ENCODE data around the gene TUBB4A. TPM values are rescaled to one million over a fixed set of nuclear protein-coding genes. Genes with fewer than 3 reads are reported as not detected.

Gene TUBB4A
- total and polyA plus RNA-seq, 10 of the 15 experiments (the other 5 are each of a cell fraction or from before 2014, with no cell fraction given), result 0.29 to 22.4 (median 3.8) TPM

- TF ChIP-seq, protein P1, sequence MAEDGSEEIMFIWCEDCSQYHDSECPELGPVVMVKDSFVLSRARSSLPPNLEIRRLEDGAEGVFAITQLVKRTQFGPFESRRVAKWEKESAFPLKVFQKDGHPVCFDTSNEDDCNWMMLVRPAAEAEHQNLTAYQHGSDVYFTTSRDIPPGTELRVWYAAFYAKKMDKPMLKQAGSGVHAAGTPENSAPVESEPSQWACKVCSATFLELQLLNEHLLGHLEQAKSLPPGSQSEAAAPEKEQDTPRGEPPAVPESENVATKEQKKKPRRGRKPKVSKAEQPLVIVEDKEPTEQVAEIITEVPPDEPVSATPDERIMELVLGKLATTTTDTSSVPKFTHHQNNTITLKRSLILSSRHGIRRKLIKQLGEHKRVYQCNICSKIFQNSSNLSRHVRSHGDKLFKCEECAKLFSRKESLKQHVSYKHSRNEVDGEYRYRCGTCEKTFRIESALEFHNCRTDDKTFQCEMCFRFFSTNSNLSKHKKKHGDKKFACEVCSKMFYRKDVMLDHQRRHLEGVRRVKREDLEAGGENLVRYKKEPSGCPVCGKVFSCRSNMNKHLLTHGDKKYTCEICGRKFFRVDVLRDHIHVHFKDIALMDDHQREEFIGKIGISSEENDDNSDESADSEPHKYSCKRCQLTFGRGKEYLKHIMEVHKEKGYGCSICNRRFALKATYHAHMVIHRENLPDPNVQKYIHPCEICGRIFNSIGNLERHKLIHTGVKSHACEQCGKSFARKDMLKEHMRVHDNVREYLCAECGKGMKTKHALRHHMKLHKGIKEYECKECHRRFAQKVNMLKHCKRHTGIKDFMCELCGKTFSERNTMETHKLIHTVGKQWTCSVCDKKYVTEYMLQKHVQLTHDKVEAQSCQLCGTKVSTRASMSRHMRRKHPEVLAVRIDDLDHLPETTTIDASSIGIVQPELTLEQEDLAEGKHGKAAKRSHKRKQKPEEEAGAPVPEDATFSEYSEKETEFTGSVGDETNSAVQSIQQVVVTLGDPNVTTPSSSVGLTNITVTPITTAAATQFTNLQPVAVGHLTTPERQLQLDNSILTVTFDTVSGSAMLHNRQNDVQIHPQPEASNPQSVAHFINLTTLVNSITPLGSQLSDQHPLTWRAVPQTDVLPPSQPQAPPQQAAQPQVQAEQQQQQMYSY (CRISPR knock-in tag; IDR thresholded peaks at IDR 0.05), result no peak
- no peak for TF ChIP-seq PAX8 (IDR thresholded peaks at IDR 0.05)
- TF ChIP-seq EZH2 (IDR thresholded peaks at IDR 0.05; ENCODE audit: borderline replicate concordance, control insufficient read depth, low read depth, low read length), result no peak
- no peak for TF ChIP-seq HDAC6 (IDR thresholded peaks at IDR 0.05; ENCODE audit: unreplicated experiment)
- TF ChIP-seq, protein P2, sequence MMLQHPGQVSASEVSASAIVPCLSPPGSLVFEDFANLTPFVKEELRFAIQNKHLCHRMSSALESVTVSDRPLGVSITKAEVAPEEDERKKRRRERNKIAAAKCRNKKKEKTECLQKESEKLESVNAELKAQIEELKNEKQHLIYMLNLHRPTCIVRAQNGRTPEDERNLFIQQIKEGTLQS (IDR thresholded peaks at IDR 0.05; ENCODE audit: borderline replicate concordance, extremely low read depth, low read depth, low read length), result no peak
- TF ChIP-seq STAT1 (conservative IDR thresholded peaks at IDR 0.05), result no peak
- TF ChIP-seq EGR1 (IDR thresholded peaks at IDR 0.05; ENCODE audit: borderline replicate concordance in 1 of 2, low read depth in 2 of 2, low read length in 2 of 2), result peak in 1 of 2 experiments; percentile 38; a peak in 1 of 3 replicates
- no peak; the same call in none of the 2 replicates for TF ChIP-seq LARP7 (IDR thresholded peaks at IDR 0.05)
- TF ChIP-seq, protein P3, sequence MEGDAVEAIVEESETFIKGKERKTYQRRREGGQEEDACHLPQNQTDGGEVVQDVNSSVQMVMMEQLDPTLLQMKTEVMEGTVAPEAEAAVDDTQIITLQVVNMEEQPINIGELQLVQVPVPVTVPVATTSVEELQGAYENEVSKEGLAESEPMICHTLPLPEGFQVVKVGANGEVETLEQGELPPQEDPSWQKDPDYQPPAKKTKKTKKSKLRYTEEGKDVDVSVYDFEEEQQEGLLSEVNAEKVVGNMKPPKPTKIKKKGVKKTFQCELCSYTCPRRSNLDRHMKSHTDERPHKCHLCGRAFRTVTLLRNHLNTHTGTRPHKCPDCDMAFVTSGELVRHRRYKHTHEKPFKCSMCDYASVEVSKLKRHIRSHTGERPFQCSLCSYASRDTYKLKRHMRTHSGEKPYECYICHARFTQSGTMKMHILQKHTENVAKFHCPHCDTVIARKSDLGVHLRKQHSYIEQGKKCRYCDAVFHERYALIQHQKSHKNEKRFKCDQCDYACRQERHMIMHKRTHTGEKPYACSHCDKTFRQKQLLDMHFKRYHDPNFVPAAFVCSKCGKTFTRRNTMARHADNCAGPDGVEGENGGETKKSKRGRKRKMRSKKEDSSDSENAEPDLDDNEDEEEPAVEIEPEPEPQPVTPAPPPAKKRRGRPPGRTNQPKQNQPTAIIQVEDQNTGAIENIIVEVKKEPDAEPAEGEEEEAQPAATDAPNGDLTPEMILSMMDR (IDR thresholded peaks at IDR 0.05 in 2 of 3, conservative IDR thresholded peaks at IDR 0.05 in 1 of 3; ENCODE audit: control insufficient read depth in 2 of 3, extremely low read depth in 1 of 3, insufficient read depth in 1 of 3, low read depth in 3 of 3, low read length in 3 of 3), result peak; percentile 51 to 64 (median 61); a peak in 4 of 6 replicates
- no peak for TF ChIP-seq ESRRA (IDR thresholded peaks at IDR 0.05; ENCODE audit: low read length)
- peak; percentile 17; the same call in 1 of the 2 replicates for TF ChIP-seq ZBTB40 (IDR thresholded peaks at IDR 0.05; ENCODE audit: borderline replicate concordance)
- no peak for TF ChIP-seq JUNB (IDR thresholded peaks at IDR 0.05)
- TF ChIP-seq FOS (IDR thresholded peaks at IDR 0.05; ENCODE audit: borderline replicate concordance, extremely low read depth, insufficient read length), result no peak
- no peak for TF ChIP-seq BMI1 (IDR thresholded peaks at IDR 0.05; ENCODE audit: borderline replicate concordance)
- TF ChIP-seq RFX5 (IDR thresholded peaks at IDR 0.05; ENCODE audit: low read depth, low read length), result no peak
- TF ChIP-seq ZNF217 (IDR thresholded peaks at IDR 0.05), result no peak
- no peak for TF ChIP-seq CEBPB (IDR thresholded peaks at IDR 0.05; ENCODE audit: borderline replicate concordance in 1 of 2, low read depth in 2 of 2, low read length in 2 of 2)
- TF ChIP-seq ZZZ3 (IDR thresholded peaks at IDR 0.05; ENCODE audit: control insufficient read depth, insufficient read length, low read depth), result no peak
- no peak for TF ChIP-seq KLF5 (IDR thresholded peaks at IDR 0.05; ENCODE audit: partially characterized antibody)
Observed at GRCh38 chr19:6481541-6482342, 20.4 kb downstream of the TUBB4A start, which contains the start of gene DENND1C (continued).

All from GM12878 (cell line).